ENCODE data around the gene BIRC3.
"Not testable (repeated sequence)": the region's sequence is repeated elsewhere in the genome, so short reads cannot be mapped to it uniquely, and the experiment has no call there.

Gene BIRC3

GRCh38 chr11:102320679-102321078 is 3.4 kb downstream of the BIRC3 start:
- DNase-seq (ENCODE audit: low read depth, low spot score) = no peak
- no peak overlapping the region for H3K27ac ChIP-seq

GRCh38 chr11:102322560-102322959 is 5.3 kb downstream of the BIRC3 start:
- no peak for DNase-seq (ENCODE audit: low read depth, low spot score)
- no peak overlapping the region for H3K27ac ChIP-seq

GRCh38 chr11:102323542-102324251 is 6.4 kb downstream of the BIRC3 start:
- peak overlapping the region; percentile 19 for H3K27ac ChIP-seq
- no peak for DNase-seq (ENCODE audit: low read depth, low spot score)

- no peak for DNase-seq (ENCODE audit: low read depth, low spot score)
- H3K27ac ChIP-seq = no peak overlapping the region
These were observed 7.8 kb downstream of the BIRC3 start for GRCh38 chr11:102325088-102325487.

- no peak for DNase-seq (ENCODE audit: low read depth, low spot score)
- no peak overlapping the region for H3K27ac ChIP-seq
These were observed 11.5 kb downstream of the BIRC3 start for GRCh38 chr11:102328748-102329147.

GRCh38 chr11:102330231-102330630 is 12.9 kb downstream of the BIRC3 start:
- DNase-seq (ENCODE audit: low read depth, low spot score) = no peak
- no peak overlapping the region for H3K27ac ChIP-seq

- DNase-seq (ENCODE audit: low read depth, low spot score) = no peak
- no peak overlapping the region for H3K27ac ChIP-seq
These were observed 14.1 kb downstream of the BIRC3 start for GRCh38 chr11:102331341-102331740.

GRCh38 chr11:102332611-102332994 is 15.3 kb downstream of the BIRC3 start:
- DNase-seq (ENCODE audit: low read depth, low spot score) = no peak
- H3K27ac ChIP-seq = no peak overlapping the region

GRCh38 chr11:102338479-102339010 is 21.3 kb downstream of the BIRC3 start:
- no peak for DNase-seq (ENCODE audit: low read depth, low spot score)
- no peak overlapping the region for H3K27ac ChIP-seq

GRCh38 chr11:102341311-102341710 is 24.0 kb downstream of the BIRC3 start:
- not testable (repeated sequence) for H3K27ac ChIP-seq; DNase-seq (ENCODE audit: low read depth, low spot score)

- no peak overlapping the region for H3K27ac ChIP-seq
- DNase-seq (ENCODE audit: low read depth, low spot score) = peak; percentile 46
These were observed 24.6 kb downstream of the BIRC3 start for GRCh38 chr11:102341844-102342318.

GRCh38 chr11:102343809-102344208 is 26.5 kb downstream of the BIRC3 start:
- DNase-seq (ENCODE audit: low read depth, low spot score) = no peak
- H3K27ac ChIP-seq = no peak overlapping the region

GRCh38 chr11:102345904-102346303 is 28.6 kb downstream of the BIRC3 start:
- no peak for DNase-seq (ENCODE audit: low read depth, low spot score)
- H3K27ac ChIP-seq = peak overlapping the region; percentile 92

GRCh38 chr11:102346456-102346747 is 29.1 kb downstream of the BIRC3 start:
- DNase-seq (ENCODE audit: low read depth, low spot score) = no peak
- H3K27ac ChIP-seq = peak overlapping the region; percentile 92

- DNase-seq (ENCODE audit: low read depth, low spot score) = peak; percentile 31
- H3K27ac ChIP-seq = peak within 1 kb of the TSS; percentile 92
These were observed 29.6 kb downstream of the BIRC3 start, which contains the start of gene BIRC2 for GRCh38 chr11:102346748-102347461. TSS of gene BIRC2 (plus strand) at chr11:102347214. CDS start at chr11:102349855, 2,641 bp downstream.

GRCh38 chr11:102347462-102348370 is 30.4 kb downstream of the BIRC3 start:
- H3K27ac ChIP-seq = peak overlapping the region; percentile 92
- DNase-seq (ENCODE audit: low read depth, low spot score) = no peak

GRCh38 chr11:102357116-102357515 is 39.8 kb downstream of the BIRC3 start:
- no peak for DNase-seq (ENCODE audit: low read depth, low spot score)
- H3K27ac ChIP-seq = no peak overlapping the region

GRCh38 chr11:102359372-102359771 is 42.1 kb downstream of the BIRC3 start:
- no peak overlapping the region for H3K27ac ChIP-seq
- no peak for DNase-seq (ENCODE audit: low read depth, low spot score)

GRCh38 chr11:102360681-102361080 is 43.4 kb downstream of the BIRC3 start:
- DNase-seq (ENCODE audit: low read depth, low spot score) = no peak
- no peak overlapping the region for H3K27ac ChIP-seq
